NCI-H1092 treated with DMSO at 0.1 percent for 48 hours (cell line): ENCODE results near the gene KCNJ13.

Experiments used
- DNase-seq: peaks from one replicate; lab custom pipeline; 2025; lab: John Stamatoyannopoulos, UW

KCNJ13 gene

DNA sequence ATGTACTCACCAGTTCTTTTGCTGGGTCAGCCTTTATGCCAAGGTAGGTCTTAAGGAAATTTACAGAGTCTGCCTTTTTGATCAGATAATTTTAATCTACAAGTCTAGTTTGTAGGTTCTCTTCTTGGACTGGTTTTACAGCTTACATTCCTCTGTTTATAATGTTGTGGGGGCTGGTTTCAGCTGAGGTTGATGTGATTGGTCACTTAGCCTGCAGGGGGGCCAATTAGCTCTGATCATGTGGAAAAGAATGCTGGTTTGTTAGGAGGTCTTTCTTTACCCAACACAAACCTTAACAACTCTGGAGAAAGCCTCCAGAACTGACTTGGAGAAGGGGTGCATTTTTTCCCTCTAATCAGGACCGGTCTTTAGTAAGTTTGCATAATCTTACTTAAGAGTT lies at the start of gene KCNJ13:
KCNJ13 (minus strand) TSS at position 131 of the 400 bp plus-strand sequence. CDS start 5,203 bp downstream, outside the sequence.
- no peak for DNase-seq

DNA sequence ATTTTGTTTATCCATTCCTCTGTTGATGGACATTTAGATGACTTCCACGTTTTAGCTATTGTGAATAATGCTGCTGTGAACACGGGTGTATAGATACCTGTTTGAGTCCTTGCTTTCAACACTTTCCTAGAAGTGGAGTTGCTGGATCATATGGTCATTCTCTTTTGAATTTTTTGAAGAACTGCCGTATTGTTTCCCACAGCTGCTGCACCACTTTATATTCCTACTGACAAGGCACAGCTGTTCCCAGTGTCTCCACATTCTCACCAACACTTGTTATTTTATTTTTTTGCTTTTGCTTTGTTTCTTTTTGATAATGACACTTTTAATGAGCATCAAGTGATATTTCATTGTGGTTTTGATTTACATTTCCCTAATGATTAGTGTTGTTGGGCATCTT lies 41.4 kb upstream of the KCNJ13 start:
- no peak for DNase-seq

DNA sequence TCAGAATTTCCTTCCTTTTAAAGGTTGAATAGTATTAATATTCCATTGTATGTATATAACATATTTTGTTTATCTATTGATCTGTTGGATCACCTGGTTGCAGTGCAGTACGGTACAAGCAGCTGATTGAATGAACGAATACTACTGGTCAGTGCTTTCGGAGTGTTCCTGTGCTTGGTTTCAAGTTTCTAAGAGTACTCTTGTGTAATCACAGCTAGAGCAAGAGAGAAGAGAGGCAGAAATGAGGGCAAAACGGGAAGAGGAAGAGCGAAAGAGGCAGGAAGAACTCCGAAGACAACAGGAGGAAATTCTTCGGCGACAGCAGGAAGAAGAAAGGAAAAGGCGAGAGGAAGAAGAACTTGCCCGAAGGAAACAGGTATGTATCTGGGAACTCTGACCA lies 40.3 kb upstream of the KCNJ13 start:
- no peak for DNase-seq

DNA sequence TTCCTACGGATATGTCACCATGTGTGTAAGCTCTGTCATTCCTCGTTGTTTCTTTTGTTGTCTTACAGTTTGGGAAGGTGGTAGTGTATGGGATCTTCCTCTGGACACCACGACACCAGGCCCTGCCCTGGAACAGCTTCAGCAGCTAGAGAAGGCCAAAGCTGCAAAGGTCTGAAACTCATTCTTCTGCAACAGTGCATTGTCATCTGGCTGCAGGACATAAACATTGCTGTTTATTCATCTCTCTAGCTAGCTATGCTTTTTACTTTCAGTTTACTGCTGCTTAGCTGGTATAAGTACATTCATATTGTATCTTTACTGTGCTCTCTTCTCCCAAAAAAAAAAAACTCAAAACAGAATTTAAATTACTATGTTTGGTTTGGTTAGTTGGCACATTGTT lies 39.2 kb upstream of the KCNJ13 start:
- DNase-seq = no peak

DNA sequence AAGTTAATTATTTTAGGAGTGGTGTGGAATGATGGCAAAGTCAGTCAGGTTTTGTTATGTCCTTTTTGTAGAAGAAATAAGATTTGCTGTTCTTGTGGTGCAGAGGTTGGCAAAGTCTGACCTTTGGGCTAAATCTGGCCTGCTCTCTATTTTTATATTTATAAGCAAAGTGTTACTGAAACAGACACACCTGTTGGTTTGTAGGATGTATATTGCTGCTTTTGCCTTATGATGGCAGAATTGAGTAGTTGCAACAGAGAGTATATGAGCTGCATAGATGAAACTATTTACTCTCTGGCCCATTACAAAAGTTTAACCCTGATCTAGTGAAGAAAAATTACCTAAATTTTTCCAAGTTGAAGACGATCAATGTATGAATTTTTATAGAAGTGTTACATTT lies 34.1 kb upstream of the KCNJ13 start:
- DNase-seq = no peak

DNA sequence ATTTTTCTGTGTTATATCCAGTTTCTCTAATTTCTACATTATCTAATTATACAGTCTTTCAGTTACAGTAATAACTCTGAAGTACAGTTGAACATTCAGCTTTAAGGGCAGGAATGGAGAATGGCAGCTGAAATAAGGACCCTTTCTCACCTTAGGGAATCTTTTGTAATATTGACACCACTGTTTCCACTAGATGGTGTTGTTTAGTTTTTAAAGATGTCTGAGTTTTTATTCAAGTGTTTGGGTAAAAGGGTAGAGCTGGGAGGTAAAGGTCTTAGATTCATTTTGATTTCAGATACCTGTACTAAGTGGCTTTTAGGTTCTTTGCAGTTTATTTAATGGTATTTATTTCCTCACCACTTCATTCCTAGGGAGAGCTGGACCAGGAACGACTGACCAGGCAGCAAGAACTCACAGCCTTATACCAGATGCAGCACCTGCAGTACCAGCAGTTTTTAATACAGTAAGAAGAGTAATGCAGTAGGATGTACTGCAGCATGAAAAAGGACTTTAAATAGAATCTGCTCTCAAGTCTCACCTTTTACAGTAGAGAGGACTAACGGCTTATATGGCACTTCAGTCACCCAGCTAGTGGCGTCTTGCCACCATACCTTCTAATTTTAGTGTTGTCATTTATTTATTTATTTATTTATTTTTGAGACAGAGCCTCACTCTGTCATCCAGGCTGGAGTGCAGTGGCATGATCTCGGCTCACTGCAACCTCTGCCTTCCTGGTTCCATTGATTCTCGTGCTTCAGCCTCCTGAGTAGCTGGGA lies 33.2 kb upstream of the KCNJ13 start:
- DNase-seq = no peak

DNA sequence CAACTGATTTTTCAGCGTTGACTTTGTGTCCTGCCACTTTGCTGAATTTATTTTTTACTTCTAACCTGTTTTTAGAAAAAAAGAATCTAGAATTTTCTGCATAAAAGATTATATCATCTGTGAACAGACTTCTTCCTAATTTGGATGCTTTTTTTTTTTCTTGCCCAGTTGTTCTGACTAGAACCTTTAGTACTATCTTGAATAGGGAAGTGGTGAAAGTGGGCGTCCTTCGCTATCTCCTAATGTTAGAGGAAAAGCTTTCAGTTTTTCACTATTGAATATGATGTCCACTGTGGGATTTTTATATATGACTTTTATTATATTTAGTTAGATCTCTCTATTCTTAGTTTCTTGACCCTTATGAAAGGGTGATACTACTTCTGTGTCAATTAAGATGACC lies 25.7 kb upstream of the KCNJ13 start:
- no peak for DNase-seq

DNA sequence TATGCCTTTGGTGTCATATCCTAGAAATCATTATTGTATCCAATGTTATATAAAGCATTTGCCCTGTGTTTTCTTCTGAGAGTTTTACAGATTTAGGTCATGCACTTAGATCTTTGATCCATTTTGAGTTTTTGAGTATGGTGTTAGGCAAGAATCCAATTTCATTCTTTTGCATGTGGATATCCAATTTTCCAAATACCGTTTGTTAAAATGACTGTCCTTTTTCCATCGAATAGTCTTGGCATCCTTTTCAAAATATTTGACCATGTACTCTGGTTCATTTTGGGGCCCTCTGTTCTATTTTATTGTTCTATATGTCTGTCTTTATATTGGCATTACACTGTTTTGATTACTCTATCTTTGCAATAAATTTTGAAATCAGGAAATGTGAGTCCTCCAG lies 23.8 kb upstream of the KCNJ13 start:
- no peak for DNase-seq

DNA sequence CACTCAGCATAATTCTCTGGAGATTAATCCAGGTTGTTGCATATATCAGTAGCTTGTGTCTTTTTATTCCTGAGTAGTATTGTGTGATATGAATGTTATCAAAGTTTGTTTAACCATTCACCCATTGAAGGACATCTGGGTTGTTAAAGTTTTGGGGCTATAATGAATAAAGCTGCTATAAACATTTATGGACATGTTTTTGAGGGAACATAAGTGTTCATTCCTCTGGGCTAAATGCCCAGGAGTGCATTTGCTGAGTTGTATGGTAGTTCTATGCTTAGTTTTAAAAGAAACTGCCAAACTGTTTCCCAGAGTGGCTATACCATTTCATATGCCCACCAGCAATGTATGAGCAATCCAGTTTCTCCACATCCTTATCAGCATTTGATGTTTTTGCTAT lies 21.8 kb upstream of the KCNJ13 start:
- DNase-seq = no peak

DNA sequence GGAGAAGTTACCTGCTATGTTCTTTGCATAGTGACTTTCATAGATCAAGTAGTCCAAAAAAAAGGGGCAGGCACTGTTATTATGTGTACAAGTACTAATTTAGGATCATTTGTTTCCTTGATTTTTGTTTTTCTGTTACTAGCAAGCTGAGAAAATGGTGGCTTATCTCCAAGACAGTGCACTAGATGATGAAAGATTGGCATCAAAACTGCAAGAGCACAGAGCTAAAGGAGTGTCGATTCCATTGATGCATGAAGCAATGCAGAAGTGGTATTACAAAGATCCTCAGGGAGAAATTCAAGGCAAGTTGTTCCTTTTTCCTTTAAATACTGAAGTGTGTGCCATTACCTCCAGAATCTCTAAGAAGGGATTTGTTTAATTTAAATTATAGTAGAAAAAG lies 19.6 kb upstream of the KCNJ13 start:
- no peak for DNase-seq

DNA sequence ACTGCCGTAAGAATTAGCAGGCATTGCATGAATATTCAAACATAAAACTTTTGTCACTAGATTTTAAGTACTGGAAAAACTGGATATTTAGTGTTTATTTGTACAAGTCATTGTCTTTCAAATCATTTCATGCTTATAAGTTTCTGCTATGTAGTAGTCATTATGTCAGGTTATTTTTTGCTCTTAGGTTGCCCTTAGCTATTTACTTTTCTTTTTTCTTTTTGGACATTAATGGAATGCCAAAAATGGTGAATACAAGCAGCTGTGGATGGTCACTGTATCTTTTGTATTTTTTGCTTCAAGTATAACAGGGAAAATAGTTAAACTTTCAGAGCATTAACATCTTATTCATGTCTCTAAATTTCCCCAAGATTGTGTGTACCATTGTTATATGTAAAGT lies 18.6 kb upstream of the KCNJ13 start:
- no peak for DNase-seq

DNA sequence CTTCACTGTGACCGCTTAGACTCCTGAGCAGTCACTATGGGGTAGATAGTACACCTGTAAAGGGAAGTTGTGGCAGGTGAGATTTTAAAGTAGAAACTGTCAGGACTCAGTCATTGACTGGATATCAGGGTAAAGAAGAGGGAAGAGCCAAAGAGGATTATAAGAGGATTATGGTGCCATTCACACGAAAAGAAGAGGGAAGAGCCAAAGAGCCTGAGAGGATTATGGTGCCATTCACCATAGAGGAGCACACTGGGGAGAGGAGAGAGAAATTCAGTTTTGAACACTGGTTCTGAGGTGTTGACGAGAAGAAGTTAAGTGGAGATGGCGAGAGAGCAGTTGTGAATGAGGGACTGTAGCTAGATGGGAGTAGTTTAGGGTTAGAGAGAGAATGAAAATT lies 16.9 kb upstream of the KCNJ13 start:
- DNase-seq = no peak

DNA sequence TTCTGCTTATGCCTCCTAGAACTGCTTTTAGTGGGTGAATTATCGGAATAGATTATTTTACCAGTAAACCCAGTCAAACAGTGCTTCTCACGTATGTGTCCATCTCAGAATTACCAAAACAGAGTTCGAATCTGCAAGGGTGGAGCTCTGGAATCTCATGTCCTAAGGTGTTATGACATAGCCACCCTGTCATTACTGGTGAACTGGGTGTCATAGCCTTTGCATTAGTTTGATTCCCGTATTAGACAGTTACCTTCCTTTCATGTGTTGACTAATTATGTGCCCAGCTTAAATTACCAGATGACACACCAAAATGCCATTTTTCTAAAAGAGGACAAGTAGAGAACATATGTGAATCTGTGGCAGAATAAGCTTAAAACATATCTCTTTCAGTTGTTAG lies 15.2 kb upstream of the KCNJ13 start:
- DNase-seq = no peak

DNA sequence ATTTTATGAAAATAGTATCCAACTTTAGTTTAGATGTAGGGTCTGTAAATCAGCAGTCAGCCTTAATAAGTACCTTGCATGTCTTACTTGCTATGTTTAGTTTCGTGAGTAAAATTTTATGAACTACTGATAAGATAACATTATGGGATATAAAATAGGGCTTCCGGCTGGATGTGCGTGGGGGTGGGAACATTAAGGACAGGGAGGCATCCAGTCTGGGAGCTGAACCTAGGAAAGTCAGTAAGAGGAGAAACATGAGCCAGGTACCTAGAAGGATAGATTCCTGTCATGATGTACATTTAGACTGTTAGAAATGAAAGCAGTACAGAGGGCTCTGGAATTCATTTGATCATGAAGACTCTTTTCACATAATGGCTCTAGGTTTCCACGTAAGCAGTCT lies 12.7 kb upstream of the KCNJ13 start:
- no peak for DNase-seq

DNA sequence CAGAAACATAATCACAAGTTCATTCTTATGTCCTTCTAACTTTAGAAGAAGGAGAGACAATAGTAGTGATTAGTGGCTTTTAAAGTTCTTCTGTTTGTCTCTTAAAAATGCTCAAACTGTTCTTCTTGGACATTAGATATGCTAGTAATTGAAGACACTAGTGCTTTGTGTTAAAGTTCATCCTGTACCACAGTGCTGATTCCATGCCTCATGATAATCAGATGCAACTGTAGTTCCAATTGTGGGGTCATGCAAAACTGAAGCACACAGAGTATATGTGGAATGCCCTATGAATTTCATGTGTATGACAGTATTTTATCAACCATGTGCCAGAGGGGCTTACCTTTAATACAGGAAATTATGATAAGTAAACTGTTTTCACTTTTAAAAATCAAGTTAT lies 11.4 kb upstream of the KCNJ13 start:
- no peak for DNase-seq

DNA sequence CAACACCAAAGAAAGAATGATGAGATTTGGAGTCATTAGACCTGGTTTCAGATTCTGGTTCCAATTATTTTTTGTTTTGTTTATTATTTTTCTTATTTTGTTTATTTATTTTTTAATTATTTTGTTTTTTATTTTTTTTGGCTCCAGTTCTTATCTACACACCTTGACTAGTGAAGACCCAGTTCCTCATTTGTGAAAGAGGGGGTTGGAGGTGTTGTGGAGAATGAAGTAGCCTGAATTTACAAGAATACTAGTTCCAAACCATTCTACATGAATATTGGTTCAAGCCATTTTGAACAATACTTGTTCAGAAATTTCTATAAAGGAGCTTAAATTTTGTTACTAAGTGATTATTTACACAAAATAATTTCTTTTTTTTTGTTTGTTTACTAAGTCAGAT lies 6.9 kb upstream of the KCNJ13 start:
- DNase-seq = no peak

DNA sequence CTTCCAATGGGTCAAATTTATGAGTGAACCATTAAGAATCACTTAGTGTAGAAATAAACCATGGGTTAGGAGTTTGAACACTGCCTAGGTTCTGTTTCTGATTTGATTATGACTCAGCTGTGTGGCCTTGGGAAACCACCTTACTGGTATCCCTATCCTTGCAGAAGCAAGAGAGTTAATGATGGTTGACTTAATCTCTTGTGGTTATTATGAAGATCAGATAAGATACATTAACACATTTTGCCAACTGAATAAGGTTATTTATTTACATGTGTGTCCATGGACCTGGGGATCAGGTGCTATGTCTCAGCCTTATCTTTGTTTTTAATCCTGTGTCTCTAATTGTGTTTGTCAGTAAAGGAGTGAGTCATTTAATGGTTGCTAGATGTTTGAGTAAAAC lies 5.4 kb upstream of the KCNJ13 start:
- DNase-seq = no peak

DNA sequence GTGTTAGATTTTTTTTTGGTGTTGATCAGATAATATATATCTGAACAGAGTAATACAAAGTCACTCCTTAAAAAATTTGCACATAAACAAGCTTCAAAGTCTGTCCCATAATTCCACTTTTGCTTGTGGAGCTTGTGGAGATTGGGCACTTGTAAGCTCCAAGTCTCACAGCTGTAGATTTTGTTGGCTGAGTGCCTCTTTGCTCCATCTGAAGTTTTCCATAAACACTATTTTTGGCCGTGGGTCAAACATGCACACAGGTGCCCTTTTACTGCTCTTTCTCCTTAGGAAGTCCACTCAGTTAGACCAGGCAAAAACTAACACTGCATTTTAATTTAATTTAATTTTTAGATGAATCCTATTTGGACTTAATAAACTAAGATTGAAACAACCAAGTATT lies 3.6 kb upstream of the KCNJ13 start:
- DNase-seq = no peak

DNA sequence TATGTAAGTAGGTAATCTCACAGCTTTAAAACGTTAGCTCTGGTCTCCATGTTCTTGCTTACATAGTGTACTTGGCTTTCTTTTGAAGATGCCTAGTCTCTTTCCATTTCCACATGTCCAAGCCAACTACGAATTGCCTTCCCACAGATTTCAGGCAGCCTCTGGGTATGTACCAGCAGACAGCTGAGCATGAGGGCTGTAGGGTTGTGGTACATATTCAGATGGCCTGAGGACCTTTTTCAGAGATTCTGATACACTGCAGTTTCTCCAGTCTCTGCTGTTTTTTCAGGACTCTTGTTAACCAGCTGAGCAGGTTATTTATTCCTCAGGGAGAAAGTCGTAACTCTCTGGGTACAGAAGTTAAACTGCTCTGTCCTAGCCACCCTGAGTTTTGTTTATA lies 3.1 kb upstream of the KCNJ13 start:
- no peak for DNase-seq

DNA sequence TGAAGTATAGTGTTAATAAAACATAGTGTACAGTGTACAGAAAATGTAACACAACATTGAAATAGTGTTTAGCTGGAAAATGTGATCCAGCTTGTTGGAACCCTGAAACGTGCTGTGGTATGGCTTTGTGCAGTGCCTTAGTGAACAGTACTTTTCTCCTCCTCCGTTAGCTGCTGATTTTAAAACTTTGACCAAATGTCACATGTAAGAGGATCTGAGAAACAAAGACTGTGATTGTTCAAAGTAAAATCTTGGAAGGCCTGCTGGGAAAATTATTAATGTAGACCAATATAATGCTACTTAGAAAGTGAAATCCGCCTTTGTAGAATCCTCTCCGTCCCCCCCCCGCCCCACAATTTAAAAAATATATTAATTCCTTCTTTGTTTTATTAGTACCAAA lies 911 bp upstream of the KCNJ13 start:
- DNase-seq = no peak

DNA sequence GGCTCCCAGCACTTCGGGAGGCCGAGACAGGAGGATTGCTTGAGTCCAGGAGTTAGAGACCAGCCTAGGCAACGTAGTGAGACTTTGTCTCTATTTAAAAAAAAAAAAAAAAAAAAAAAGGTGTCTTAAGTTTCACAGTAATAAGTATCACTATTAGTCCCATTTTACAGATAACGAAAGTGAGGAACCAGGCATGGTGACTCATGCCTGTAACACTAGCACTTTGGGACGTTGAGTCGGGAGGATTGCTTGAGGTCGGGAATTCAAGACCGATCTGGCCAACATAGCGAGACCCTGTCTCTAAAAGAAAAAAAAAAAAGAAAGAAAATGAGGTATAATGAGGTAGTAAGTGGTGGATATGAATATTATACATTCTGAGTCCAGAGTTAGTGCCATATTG lies 2.5 kb downstream of the KCNJ13 start:
- no peak for DNase-seq

DNA sequence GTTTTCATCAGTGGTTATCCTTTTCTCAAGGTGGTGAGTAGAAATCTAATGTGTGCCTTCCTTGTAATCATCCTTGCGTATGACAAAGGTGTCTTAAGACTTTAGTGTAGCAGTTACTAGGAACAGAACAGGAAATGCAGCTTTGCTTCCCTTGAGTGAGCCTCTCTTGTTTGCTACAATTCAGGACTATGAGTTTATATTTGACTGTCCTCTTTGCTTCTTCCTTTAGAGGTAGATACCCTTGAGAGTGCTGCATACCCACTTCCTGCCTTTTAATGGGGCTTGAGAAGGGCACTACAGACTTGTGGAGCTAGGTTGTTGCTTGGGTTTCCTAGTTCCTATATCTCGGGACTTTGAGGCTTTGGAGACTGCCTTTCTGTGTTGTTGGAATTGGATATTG lies 3.8 kb downstream of the KCNJ13 start:
- DNase-seq = no peak

DNA sequence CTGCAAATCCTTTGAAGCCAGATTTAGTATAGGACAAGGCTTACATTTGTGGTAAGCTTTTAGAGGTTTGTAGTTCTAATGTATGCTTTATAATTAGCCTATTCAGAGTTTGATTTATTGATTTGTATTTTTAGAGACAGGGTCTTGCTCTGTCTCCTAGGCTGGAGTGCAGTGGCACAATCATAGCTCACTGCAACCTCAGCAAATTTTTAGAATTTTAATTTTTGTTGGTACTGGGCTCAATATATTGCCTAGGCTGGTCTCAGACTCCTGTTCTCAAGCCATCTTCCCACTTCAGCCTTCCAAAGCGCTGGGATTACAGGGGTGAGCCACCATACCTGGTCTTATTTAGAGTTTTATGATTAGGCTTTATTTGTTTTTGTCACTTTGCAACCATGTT lies 4.5 kb downstream of the KCNJ13 start:
- no peak for DNase-seq

DNA sequence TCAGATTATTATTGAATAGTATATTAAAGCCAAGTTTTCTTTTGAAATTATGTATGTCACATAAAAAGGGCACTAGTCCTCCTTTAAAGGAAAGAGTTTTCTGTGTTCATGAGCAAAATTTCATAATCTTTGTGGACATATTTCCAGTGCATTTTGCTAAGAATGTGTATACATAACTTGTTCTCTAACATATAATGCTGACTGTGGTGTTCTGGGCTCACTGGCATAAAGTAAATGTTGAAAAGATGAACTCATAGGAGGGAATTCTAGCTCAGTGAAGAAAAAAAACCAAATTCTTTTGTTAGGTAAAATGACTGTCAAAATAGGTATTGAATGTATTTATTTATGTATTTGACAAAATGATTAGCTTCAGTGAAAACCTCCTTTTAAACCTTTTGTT lies 6.2 kb downstream of the KCNJ13 start:
- no peak for DNase-seq

DNA sequence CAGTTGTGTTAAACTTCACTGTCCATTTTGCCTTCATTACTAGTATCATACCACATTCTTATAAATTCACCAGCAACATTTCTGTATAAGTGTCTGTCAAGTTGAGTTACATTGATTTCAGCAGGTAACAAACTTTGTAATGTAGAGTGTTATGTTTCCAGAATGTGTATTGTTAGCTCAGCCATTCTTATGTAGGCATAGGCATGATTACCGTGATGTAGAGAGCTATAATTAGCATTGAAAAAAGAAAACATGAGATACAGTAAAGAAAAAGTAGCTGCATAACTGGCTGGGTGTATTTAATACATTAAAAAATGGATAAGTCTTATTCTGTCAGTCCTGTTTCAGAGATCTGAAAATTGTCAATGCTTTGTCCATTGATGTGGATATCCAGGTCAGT lies 8.5 kb downstream of the KCNJ13 start:
- DNase-seq = no peak
